Thoracic aorta (tissue), 2 donors: ENCODE measurements around the gene LYRM4. TPM values are rescaled to one million over a fixed set of nuclear protein-coding genes. Genes with fewer than 3 reads are reported as not detected.

Experiments used
- ATAC-seq: fragments of 150-250 bp; one replicate; pipeline ENCODE4 v1.8.0; 2017; ENCODE audit warnings: low read depth; ENCODE audit not compliant: insufficient number of reproducible peaks, low FRiP score
- DNase-seq: peaks from one replicate; pipeline ENCODE4 v3.0.0-alpha.2; 2020; ENCODE audit warnings: low spot score
- H3K27ac ChIP-seq, 2 donors: fragments of 200-600 bp; sonication (generic); 1 replicate in 1 of 2; 2 replicates in 1 of 2; pipeline ENCODE4 v1.5.1; 2016; ENCODE audit warnings: mild to moderate bottlenecking in 2 of 2, moderate library complexity in 2 of 2
- H3K27me3 ChIP-seq: fragments of 200-600 bp; sonication (generic); replicated peaks from 2 replicates; pipeline ENCODE4 v1.6.0; 2016; ENCODE audit warnings: mild to moderate bottlenecking; ENCODE audit not compliant: insufficient read depth
- H3K36me3 ChIP-seq: fragments of 200-600 bp; sonication (generic); one replicate; pipeline ENCODE4 v1.5.1; 2016
- H3K4me1 ChIP-seq, 2 donors: fragments of 200-600 bp; sonication (generic); 1 replicate in 1 of 2; 2 replicates in 1 of 2; pipeline versions ENCODE4 v1.5.1 to v1.6.0; 2016; ENCODE audit warnings: low read depth in 2 of 2, mild to moderate bottlenecking in 1 of 2; ENCODE audit not compliant: control insufficient read depth in 1 of 2
- H3K4me3 ChIP-seq: fragments of 200-600 bp; sonication (generic); 2 replicates; pipeline ENCODE4 v1.5.1; 2016; ENCODE audit warnings: mild to moderate bottlenecking
- H3K9me3 ChIP-seq: fragments of 200-600 bp; sonication (generic); 2 replicates; pipeline ENCODE4 v1.5.1; 2016
- CTCF ChIP-seq: fragments of 200-600 bp; sonication (generic); IDR thresholded peaks from one replicate; pipeline ENCODE4 v1.5.1; 2019; ENCODE audit warnings: antibody characterized with exemption
- total RNA-seq, 2 donors: library from RNA; depleted of rRNA; stranded (reverse); fragments of >200 nt; gene quantifications; one replicate each; pipeline versions ENCODE4 v1.1.0 to v1.2.3, GENCODE V29; 2016

The LYRM4 gene
- total RNA-seq, 2 donors from 2014 or later: 6.9 to 27.2 TPM

GRCh38 chr6:5191222-5191621, 69.5 kb downstream of the LYRM4 start:
- H3K4me1 ChIP-seq: peaks cover 0 to 9% of the 10 kb centered on the region in 2 donors

GRCh38 chr6:5190507-5190906, 70.2 kb downstream of the LYRM4 start:
- H3K27ac ChIP-seq: no peak overlapping the region
- no peaks in the 10 kb centered on the region for H3K36me3 ChIP-seq
- DNase-seq (no peak), ATAC-seq (peak; percentile 43)
- no peaks in the 10 kb centered on the region for H3K9me3 ChIP-seq
- peaks cover 0 to 9% of the 10 kb centered on the region in 2 donors for H3K4me1 ChIP-seq
- H3K27me3 ChIP-seq: no peaks in the 10 kb centered on the region
- H3K4me3 ChIP-seq: no peak overlapping the region
- TF ChIP-seq CTCF: no peak

More at GRCh38 chr6:5191222-5191621, 69.5 kb downstream of the LYRM4 start:
- Histone ChIP-seq H3K9me3 (no peaks in the 10 kb centered on the region), H3K36me3 (no peaks in the 10 kb centered on the region), H3K27ac (no peak overlapping the region), H3K4me3 (no peak overlapping the region), H3K27me3 (no peaks in the 10 kb centered on the region)
- ATAC-seq: no peak
- DNase-seq: no peak
- no peak for TF ChIP-seq CTCF

- H3K4me3 ChIP-seq: no peak overlapping the region
- no peaks in the 10 kb centered on the region for H3K27me3 ChIP-seq
- no peak for TF ChIP-seq CTCF
- H3K9me3 ChIP-seq: no peaks in the 10 kb centered on the region
- peaks cover 0 to 9% of the 10 kb centered on the region in 2 donors for H3K4me1 ChIP-seq
- H3K27ac ChIP-seq: no peak overlapping the region
- no peaks in the 10 kb centered on the region for H3K36me3 ChIP-seq
- DNase-seq (no peak), ATAC-seq (no peak)
Measured at GRCh38 chr6:5188646-5189045, 72.1 kb downstream of the LYRM4 start.

- Histone ChIP-seq H3K4me1 (peaks cover 0 to 3% of the 10 kb centered on the region in 2 donors), H3K27me3 (no peaks in the 10 kb centered on the region), H3K9me3 (no peaks in the 10 kb centered on the region), H3K4me3 (no peak overlapping the region), H3K36me3 (no peaks in the 10 kb centered on the region), H3K27ac (no peak overlapping the region)
- ATAC-seq: no peak
- TF ChIP-seq CTCF: no peak
- no peak for DNase-seq
Measured at GRCh38 chr6:5184878-5185277, 75.9 kb downstream of the LYRM4 start.

- TF ChIP-seq CTCF: no peak
- H3K9me3 ChIP-seq: no peaks in the 10 kb centered on the region
- DNase-seq (no peak), ATAC-seq (no peak)
- no peak overlapping the region for H3K27ac ChIP-seq
- H3K36me3 ChIP-seq: no peaks in the 10 kb centered on the region
- no peak overlapping the region for H3K4me3 ChIP-seq
- no peaks in the 10 kb centered on the region for H3K27me3 ChIP-seq
- no peaks in the 10 kb centered on the region for H3K4me1 ChIP-seq
Measured at GRCh38 chr6:5184218-5184617, 76.5 kb downstream of the LYRM4 start.
